GM21786 (cell line): ENCODE results near the gene FBXW2.

Experiments used
- ATAC-seq: cut with Tn5 transposase; IDR thresholded peaks from one replicate; pipeline ENCODE4 v1.9.1; 2021; ENCODE audit not compliant: unreplicated experiment

Gene FBXW2

GRCh38 chr9:120715389-120715924 lies 77.8 kb downstream of the FBXW2 start:
- ATAC-seq = no peak

GRCh38 chr9:120714846-120715388 lies 78.3 kb downstream of the FBXW2 start:
- peak; percentile 13 for ATAC-seq

- peak; percentile 93 for ATAC-seq
Measured at GRCh38 chr9:120714088-120714845, 78.9 kb downstream of the FBXW2 start, which contains the start of gene MEGF9. Gene MEGF9, minus strand, starts transcription at chr9:120714470. Its CDS starts 112 bp downstream, at chr9:120714358.

- no peak for ATAC-seq
Measured at GRCh38 chr9:120713257-120714087, 79.7 kb downstream of the FBXW2 start.

- ATAC-seq = no peak
Measured at GRCh38 chr9:120712539-120713031, 80.6 kb downstream of the FBXW2 start.

- no peak for ATAC-seq
Measured at GRCh38 chr9:120711841-120712538, 81.2 kb downstream of the FBXW2 start.

- ATAC-seq = no peak
Measured at GRCh38 chr9:120711354-120711753, 81.9 kb downstream of the FBXW2 start.

GRCh38 chr9:120710110-120710981 lies 82.9 kb downstream of the FBXW2 start:
- no peak for ATAC-seq

- ATAC-seq = no peak
Measured at GRCh38 chr9:120708526-120709224, 84.5 kb downstream of the FBXW2 start.

GRCh38 chr9:120707170-120707569 lies 86.0 kb downstream of the FBXW2 start:
- ATAC-seq = no peak
